Muscle of leg (tissue), 16 donors: ENCODE data around the gene SLCO1A2. TPM values are rescaled to one million over a fixed set of nuclear protein-coding genes. Genes with fewer than 3 reads are reported as not detected.
"Not testable (repeated sequence)": the region's sequence is repeated elsewhere in the genome, so short reads cannot be mapped to it uniquely, and the experiment has no call there.

ENCODE experiments used
- DNase-seq: peaks from one replicate; pipeline ENCODE4 v3.0.0; 2013
- H3K27ac ChIP-seq: one replicate; pipeline ENCODE4 v1.5.1; 2013; ENCODE audit warnings: mild to moderate bottlenecking, low read length, control low read depth
- H3K27me3 ChIP-seq: one replicate; pipeline ENCODE4 v1.6.1; 2013; ENCODE audit warnings: low read length; ENCODE audit not compliant: control insufficient read depth, insufficient read depth
- H3K36me3 ChIP-seq: one replicate; pipeline ENCODE4 v1.6.1; 2013; ENCODE audit warnings: low read length; ENCODE audit not compliant: control insufficient read depth, insufficient read depth
- H3K4me1 ChIP-seq: one replicate; pipeline ENCODE4 v1.6.1; 2013; ENCODE audit warnings: low read length; ENCODE audit not compliant: control insufficient read depth, insufficient read depth
- H3K4me3 ChIP-seq: one replicate; pipeline ENCODE4 v1.5.1; 2013; ENCODE audit warnings: low read length, control low read depth
- H3K9me3 ChIP-seq: replicated peaks from 2 replicates; pipeline ENCODE4 v1.6.1; 2013; ENCODE audit warnings: low read depth, low read length; ENCODE audit not compliant: control insufficient read depth
- WGBS: methylation state at CpG from one replicate; pipeline ENCODE4 v1.1.5; 2013; ENCODE audit warnings: missing lambda C conversion rate; ENCODE audit not compliant: insufficient coverage; 5-methylcytosine and 5-hydroxymethylcytosine counted together
- long read RNA-seq, 11 donors: transcript quantifications; one replicate each; lab custom pipeline, GENCODE V29; 2026
- polyA plus RNA-seq, 8 donors: library from polyadenylated mRNA; unstranded; fragments of 120-200 nt; gene quantifications; one replicate each; pipeline versions ENCODE4 v1.2.1 to v1.2.3, GENCODE V29; 2013; ENCODE audit warnings: inconsistent platforms in 1 of 8, low replicate concordance in 1 of 8; ENCODE audit not compliant: insufficient read length in 8 of 8, insufficient read depth in 1 of 8
- total RNA-seq: library from RNA; stranded (reverse); fragments of 120-200 nt; gene quantifications from one replicate; pipeline ENCODE4 v1.2.4, GENCODE V29; 2013

Gene SLCO1A2
- not detected for total RNA-seq
- under 1 TPM in 1 of 8 donors, not detected in 7; 0.09 TPM for polyA plus RNA-seq
- long read RNA-seq, donor 1: 0 reads
- long read RNA-seq, donor 2: 0 reads
- long read RNA-seq, donor 3: 0 reads
- long read RNA-seq, donor 4: 0 reads
- long read RNA-seq, donor 5: 0 reads
- long read RNA-seq, donor 6: 0 reads
- long read RNA-seq, donor 7: 0 reads
- long read RNA-seq, donor 8: 0 reads
- long read RNA-seq, donor 9: 0 reads
- long read RNA-seq, donor 10: 0 reads
- long read RNA-seq, donor 11: 0 reads

- no peak for DNase-seq
- H3K4me3 ChIP-seq: no peak within 1 kb of the TSS
- peaks cover 7% of the 10 kb centered on the region for H3K9me3 ChIP-seq
- no peak within 1 kb of the TSS for H3K27ac ChIP-seq
- no peaks in the 10 kb centered on the region for H3K36me3 ChIP-seq
- no peaks in the 10 kb centered on the region for H3K4me1 ChIP-seq
- H3K27me3 ChIP-seq: no peaks in the 10 kb centered on the region
- WGBS: no CpG with 5 or more reads among the region's 3 CpGs
These were observed at the start of gene SLCO1A2 for GRCh38 chr12:21334771-21335325. SLCO1A2 (minus strand) TSS chr12:21334917; CDS start chr12:21334647, 270 bp downstream.

GRCh38 chr12:21384261-21384660 is 49.5 kb upstream of the SLCO1A2 start:
- Histone ChIP-seq H3K36me3 (no peaks in the 10 kb centered on the region), H3K4me3 (no peak overlapping the region), H3K27me3 (no peaks in the 10 kb centered on the region), H3K27ac (no peak overlapping the region), H3K4me1 (no peaks in the 10 kb centered on the region), H3K9me3 (no peaks in the 10 kb centered on the region)
- WGBS: no CpG with 5 or more reads among the region's 2 CpGs
- DNase-seq: no peak

GRCh38 chr12:21381320-21381719 is 46.6 kb upstream of the SLCO1A2 start:
- not testable (repeated sequence) for DNase-seq, H3K4me3 ChIP-seq, H3K9me3 ChIP-seq, H3K27ac ChIP-seq, H3K36me3 ChIP-seq, H3K4me1 ChIP-seq, H3K27me3 ChIP-seq
- WGBS: 100% methylated on average over 1 of the region's 5 CpGs

- no peaks in the 10 kb centered on the region for H3K9me3 ChIP-seq
- DNase-seq: no peak
- H3K27ac ChIP-seq: no peak overlapping the region
- H3K36me3 ChIP-seq: no peaks in the 10 kb centered on the region
- H3K27me3 ChIP-seq: no peaks in the 10 kb centered on the region
- H3K4me1 ChIP-seq: no peaks in the 10 kb centered on the region
- no CpG with 5 or more reads among the region's 3 CpGs for WGBS
- no peak overlapping the region for H3K4me3 ChIP-seq
These were observed 44.5 kb upstream of the SLCO1A2 start for GRCh38 chr12:21379218-21379617.

- no peaks in the 10 kb centered on the region for H3K4me1 ChIP-seq
- no peak within 1 kb of the TSS for H3K4me3 ChIP-seq
- no CpG with 5 or more reads among the region's 2 CpGs for WGBS
- no peaks in the 10 kb centered on the region for H3K36me3 ChIP-seq
- no peaks in the 10 kb centered on the region for H3K27me3 ChIP-seq
- DNase-seq: no peak
- H3K9me3 ChIP-seq: no peaks in the 10 kb centered on the region
- no peak within 1 kb of the TSS for H3K27ac ChIP-seq
These were observed 37.9 kb upstream of the SLCO1A2 start, which contains the start of gene IAPP for GRCh38 chr12:21372602-21373001. IAPP (plus strand) TSS chr12:21372902; CDS start chr12:21373352, 450 bp downstream.

GRCh38 chr12:21370845-21371449 is 36.2 kb upstream of the SLCO1A2 start:
- no peak for DNase-seq
- WGBS: no CpG with 5 or more reads among the region's 7 CpGs

GRCh38 chr12:21369141-21369980 is 34.6 kb upstream of the SLCO1A2 start:
- no peaks in the 10 kb centered on the region for H3K4me1 ChIP-seq
- H3K27me3 ChIP-seq: no peaks in the 10 kb centered on the region
- no peaks in the 10 kb centered on the region for H3K36me3 ChIP-seq
- 33% methylated on average over 1 of the region's 4 CpGs for WGBS
- no peak overlapping the region for H3K4me3 ChIP-seq
- no peak for DNase-seq
- H3K27ac ChIP-seq: no peak overlapping the region
- no peaks in the 10 kb centered on the region for H3K9me3 ChIP-seq

More at GRCh38 chr12:21370845-21371449, 36.2 kb upstream of the SLCO1A2 start:
- no peaks in the 10 kb centered on the region for H3K9me3 ChIP-seq
- H3K4me1 ChIP-seq: no peaks in the 10 kb centered on the region
- no peak overlapping the region for H3K4me3 ChIP-seq
- no peaks in the 10 kb centered on the region for H3K36me3 ChIP-seq
- H3K27ac ChIP-seq: no peak overlapping the region
- H3K27me3 ChIP-seq: no peaks in the 10 kb centered on the region

- H3K9me3 ChIP-seq, H3K27ac ChIP-seq, DNase-seq, H3K27me3 ChIP-seq, H3K36me3 ChIP-seq, H3K4me3 ChIP-seq, H3K4me1 ChIP-seq: not testable (repeated sequence)
- WGBS: 79% methylated on average over 7 of the region's 10 CpGs
These were observed 25.9 kb upstream of the SLCO1A2 start for GRCh38 chr12:21360632-21361031.

GRCh38 chr12:21354641-21355040 is 19.9 kb upstream of the SLCO1A2 start:
- no peak overlapping the region for H3K4me3 ChIP-seq
- no CpG with 5 or more reads among the region's 1 CpG for WGBS
- no peaks in the 10 kb centered on the region for H3K36me3 ChIP-seq
- no peaks in the 10 kb centered on the region for H3K4me1 ChIP-seq
- H3K9me3 ChIP-seq: no peaks in the 10 kb centered on the region
- no peak overlapping the region for H3K27ac ChIP-seq
- H3K27me3 ChIP-seq: no peaks in the 10 kb centered on the region
- DNase-seq: no peak

- DNase-seq: no peak
- H3K27me3 ChIP-seq: no peaks in the 10 kb centered on the region
- H3K4me3 ChIP-seq: no peak overlapping the region
- no CpG with 5 or more reads among the region's 4 CpGs for WGBS
- no peaks in the 10 kb centered on the region for H3K4me1 ChIP-seq
- H3K36me3 ChIP-seq: no peaks in the 10 kb centered on the region
- H3K9me3 ChIP-seq: no peaks in the 10 kb centered on the region
- H3K27ac ChIP-seq: no peak overlapping the region
These were observed 19.2 kb upstream of the SLCO1A2 start for GRCh38 chr12:21353948-21354347.
